GM12878 (cell line): Measurements from ENCODE around the gene BDH1. TPM values are rescaled to one million over a fixed set of nuclear protein-coding genes. Genes with fewer than 3 reads are reported as not detected.

ENCODE experiments used
- ATAC-seq: fragments of 200-7000 bp; cut with Tn5 transposase; 3 replicates; pipeline ENCODE4 v1.9.1; 2020; ENCODE audit warnings: mild to moderate bottlenecking, moderate library complexity
- BruUV-seq: library from RNA; stranded (reverse); fragments of 400-500 nt; replicated peaks from 2 replicates; lab custom pipeline; 2021; lab: Mats Ljungman, UMichigan
- CTCF ChIA-PET: fragments of 300-600 bp; sonication (Branson Sonifier 250); formaldehyde crosslinking; extraction: SDS; loops from one replicate; lab custom pipeline; 2021; ENCODE audit warnings: inconsistent platforms; lab: Yijun Ruan, JAX
- POLR2A ChIA-PET: fragments of 350-600 bp; formaldehyde crosslinking; extraction: SDS; loops from one replicate; lab custom pipeline; 2021; ENCODE audit warnings: inconsistent platforms; lab: Charles Lee
- RAD21 ChIA-PET: fragments of 300-600 bp; sonication (Branson Sonifier 250); formaldehyde crosslinking; loops from one replicate; lab custom pipeline; 2023; ENCODE audit warnings: antibody characterized with exemption; ENCODE audit not compliant: unreplicated experiment; lab: Charles Lee
- SMC1A ChIA-PET: fragments of 300-600 bp; sonication (Branson Sonifier 250); formaldehyde crosslinking; loops from one replicate; lab custom pipeline; 2023; ENCODE audit not compliant: unreplicated experiment, uncharacterized antibody; lab: Charles Lee
- DNase-seq: peaks from one replicate; pipeline ENCODE4 v3.0.0-alpha.2; 2011; ENCODE audit warnings: low read depth, low spot score
- FAIRE-seq: peaks from 3 replicates; lab custom pipeline; 2011; peaks lifted over from hg19 to GRCh38; lab: Jason Lieb, UNC
- H2AFZ ChIP-seq: 2 replicates; pipeline ENCODE4 v1.6.0; 2011; ENCODE audit warnings: low read depth, low read length, control low read depth; ENCODE audit not compliant: control insufficient read depth
- H3K27ac ChIP-seq: 2 replicates; pipeline ENCODE4 v1.5.1; 2011; ENCODE audit warnings: control low read depth; ENCODE audit not compliant: control insufficient read depth, insufficient read depth
- H3K27me3 ChIP-seq, 2 experiments: replicated peaks in 1 of 2; 2 replicates each; pipeline versions ENCODE4 v1.6.0 to v1.6.1; 2011; ENCODE audit warnings: low read length in 1 of 2; ENCODE audit not compliant: control insufficient read depth in 2 of 2, insufficient read depth in 2 of 2
- H3K36me3 ChIP-seq, 2 experiments: 2 replicates each; pipeline ENCODE4 v1.5.1; 2011; ENCODE audit warnings: low read length in 1 of 2; ENCODE audit not compliant: control insufficient read depth in 2 of 2, insufficient read depth in 2 of 2
- H3K4me1 ChIP-seq: 2 replicates; pipeline ENCODE4 v1.6.1; 2011; ENCODE audit warnings: mild to moderate bottlenecking, low read length, moderate library complexity, mixed read lengths; ENCODE audit not compliant: control insufficient read depth, insufficient read depth
- H3K4me2 ChIP-seq: 2 replicates; pipeline ENCODE4 v1.6.0; 2011; ENCODE audit warnings: control low read depth; ENCODE audit not compliant: control insufficient read depth, insufficient read depth
- H3K4me3 ChIP-seq: fragments of 200-600 bp; sonication (generic); 2 replicates; pipeline ENCODE4 v1.5.1; 2016
- H3K79me2 ChIP-seq: 2 replicates; pipeline ENCODE4 v1.6.0; 2011; ENCODE audit warnings: low read length; ENCODE audit not compliant: control insufficient read depth, insufficient read depth
- H3K9ac ChIP-seq: 2 replicates; pipeline ENCODE4 v1.8.0; 2011; ENCODE audit warnings: low read length, control low read depth, mixed read lengths; ENCODE audit not compliant: control insufficient read depth, insufficient read depth
- H3K9me3 ChIP-seq: replicated peaks from 3 replicates; pipeline ENCODE4 v1.5.1; 2011; ENCODE audit warnings: mild to moderate bottlenecking, low read length; ENCODE audit not compliant: control insufficient read depth, insufficient read depth
- H4K20me1 ChIP-seq: 2 replicates; pipeline ENCODE4 v1.6.0; 2011; ENCODE audit not compliant: control insufficient read depth, insufficient read depth
- CBFB ChIP-seq: IDR thresholded peaks from 2 replicates; pipeline ENCODE4 v1.6.1; 2016; ENCODE audit warnings: antibody characterized with exemption, low read depth
- HCFC1 ChIP-seq: fragments of 150-350 bp; IDR thresholded peaks from 2 replicates; pipeline ENCODE4 v1.6.1; 2014; ENCODE audit warnings: low read length
- JUND ChIP-seq: IDR thresholded peaks from 2 replicates; pipeline ENCODE4 v1.6.1; 2012; ENCODE audit warnings: low read depth, mild to moderate bottlenecking, low read length, improper control_type of control experiment, moderate library complexity
- MTA3 ChIP-seq: IDR thresholded peaks from 2 replicates; pipeline ENCODE4 v1.6.1; 2012; ENCODE audit warnings: low read length, inconsistent platforms, borderline replicate concordance
- MYC ChIP-seq: IDR thresholded peaks from 2 replicates; pipeline ENCODE4 v1.6.1; 2011; ENCODE audit warnings: mild to moderate bottlenecking, low read length, moderate library complexity, inconsistent platforms; ENCODE audit not compliant: insufficient read depth, insufficient replicate concordance, insufficient read length, severe bottlenecking
- RAD51 ChIP-seq: fragments of 450-650 bp; IDR thresholded peaks from 2 replicates; pipeline ENCODE4 v1.6.1; 2016; ENCODE audit warnings: moderate library complexity, mild to moderate bottlenecking, inconsistent platforms
- RUNX3 ChIP-seq: IDR thresholded peaks from 2 replicates; pipeline ENCODE4 v1.6.1; 2012; ENCODE audit warnings: low read length, inconsistent platforms
- WGBS: methylation state at CpG from one replicate; pipeline ENCODE4 v1.1.6; 2016; ENCODE audit warnings: low lambda C conversion rate; ENCODE audit not compliant: insufficient replicate concordance, insufficient coverage; ENCODE audit errors: missing lambda C conversion rate; 5-methylcytosine and 5-hydroxymethylcytosine counted together
- in situ Hi-C: fragments of 300-500 bp; cut with MboI; formaldehyde crosslinking; loops from 9 replicates; pipeline ENCODE4 v1.14.3; 2018; ENCODE audit warnings: mixed read lengths
- intact Hi-C: fragments of 100-400 bp; cut with micrococcal nuclease; formaldehyde crosslinking; loops from one replicate; pipeline ENCODE4 v1.14.2; 2022; ENCODE audit not compliant: unreplicated experiment
- polyA plus RNA-seq, 11 experiments: library from polyadenylated mRNA; depleted of rRNA in 4 of 11; unstranded in 6 of 11; stranded (reverse) in 5 of 11; fragments of >200 nt; fragmentation: Nextera tagmentation in 4 of 11; fragmentation: Illumina TruSeq in 1 of 11; extraction: Ambion mirVana in 4 of 11; extraction: Trizol in 1 of 11; gene quantifications; 1 replicate in 1 of 11; 2 replicates in 10 of 11; pipeline versions ENCODE4 v1.2.1 to v1.2.3, GENCODE V29; 2011 to 2016; ENCODE audit warnings: inconsistent platforms in 2 of 11, missing spikeins in 2 of 11, low read depth in 1 of 11
- total RNA-seq, 4 experiments: library from RNA; depleted of rRNA in 3 of 4; stranded (reverse); fragments of >200 nt in 3 of 4; fragmentation: Illumina TruSeq in 1 of 4; extraction: Trizol in 1 of 4; gene quantifications; 2 replicates each; pipeline versions ENCODE4 v1.2.1 to v1.2.3, GENCODE V29; 2013 to 2021
- TF ChIP-seq, protein P1 (sequence below): fragments of 450-650 bp; IDR thresholded peaks from 2 replicates; pipeline ENCODE4 v1.6.1; 2017; ENCODE audit warnings: low read depth, mild to moderate bottlenecking, moderate library complexity
- TF ChIP-seq, protein P2 (sequence below): IDR thresholded peaks from 2 replicates; pipeline ENCODE4 v1.6.1; 2011; ENCODE audit warnings: mild to moderate bottlenecking, low read depth, low read length, moderate library complexity; ENCODE audit not compliant: insufficient replicate concordance
- TF ChIP-seq, protein P3 (sequence below): IDR thresholded peaks from 2 replicates; pipeline ENCODE4 v1.6.1; 2012; ENCODE audit warnings: low read length, inconsistent platforms
- TF ChIP-seq, protein P4 (sequence below): IDR thresholded peaks from 2 replicates; pipeline ENCODE4 v1.6.1; 2011; ENCODE audit warnings: low read depth, mild to moderate bottlenecking, low read length, moderate library complexity, borderline replicate concordance; ENCODE audit errors: extremely low read depth

BDH1 gene
- total and polyA plus RNA-seq, 10 of the 15 experiments (the other 5 are each of a cell fraction or from before 2014, with no cell fraction given): 11.3 to 84.5 (median 60.3) TPM

DNA sequence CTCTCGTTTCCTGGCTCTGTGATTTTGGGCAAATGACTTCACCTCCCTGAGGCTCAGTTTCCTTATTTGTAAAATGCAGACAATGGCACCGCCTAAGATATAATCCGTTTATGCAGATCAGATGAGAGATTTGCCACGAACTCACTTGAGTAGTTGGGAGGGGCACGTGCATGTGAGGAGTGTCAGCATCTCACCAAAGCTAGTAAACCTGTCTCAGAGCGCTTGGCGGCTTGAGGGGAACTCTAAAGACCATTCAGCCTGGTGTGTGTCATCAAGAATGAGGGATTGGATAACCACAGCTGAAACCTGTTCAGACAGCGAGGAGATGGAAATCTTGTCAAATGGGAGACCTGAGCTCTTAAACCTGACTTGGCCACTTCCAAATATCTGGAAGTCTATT lies 48.7 kb downstream of the BDH1 start:
- in situ Hi-C loops: loop anchor here (25.0 kb wide), 1 partner anchor 520 kb away; no protein-coding TSS in a partner anchor
- BruUV-seq: no TSS peak
- CTCF ChIA-PET: interaction anchor here (4.0 kb wide), 1 partner anchor 250 kb away, joined by 30 read pairs; no protein-coding TSS in a partner anchor

More for the DNA sequence above, 48.7 kb downstream of the BDH1 start:
- Histone ChIP-seq H4K20me1 (no peaks in the 10 kb centered on the region; the same call in 1 of the 2 replicates), H3K9ac (no peak overlapping the region), H3K27ac (no peak overlapping the region), H3K4me2 (no peak overlapping the region), H3K4me3 (no peak overlapping the region), H2AFZ (no peak overlapping the region), H3K36me3 (peaks cover 0 to 3% of the 10 kb centered on the region in 2 experiments; a peak in 2 of 4 replicates), H3K79me2 (no peaks in the 10 kb centered on the region), H3K9me3 (no peaks in the 10 kb centered on the region), H3K27me3 (no peaks in the 10 kb centered on the region), H3K4me1 (peaks cover 6% of the 10 kb centered on the region)
- ATAC-seq (no peak), DNase-seq (no peak), FAIRE-seq (no peak)
- intact Hi-C loops: no loop called here
- WGBS: 81% methylated on average over 8 of the region's 8 CpGs
- SMC1A ChIA-PET: interaction anchor here (1.7 to 3.1 kb wide), 2 partner anchors 250 to 285 kb away, joined by 6 to 14 read pairs; no protein-coding TSS in a partner anchor
- POLR2A ChIA-PET: no interaction called here
- RAD21 ChIA-PET: interaction anchor here (1.5 kb wide), 1 partner anchor 9 kb away, joined by 3 read pairs; no protein-coding TSS in a partner anchor
- TF ChIP-seq RUNX3: no peak
- no peak for TF ChIP-seq CBFB
- TF ChIP-seq, protein P1, sequence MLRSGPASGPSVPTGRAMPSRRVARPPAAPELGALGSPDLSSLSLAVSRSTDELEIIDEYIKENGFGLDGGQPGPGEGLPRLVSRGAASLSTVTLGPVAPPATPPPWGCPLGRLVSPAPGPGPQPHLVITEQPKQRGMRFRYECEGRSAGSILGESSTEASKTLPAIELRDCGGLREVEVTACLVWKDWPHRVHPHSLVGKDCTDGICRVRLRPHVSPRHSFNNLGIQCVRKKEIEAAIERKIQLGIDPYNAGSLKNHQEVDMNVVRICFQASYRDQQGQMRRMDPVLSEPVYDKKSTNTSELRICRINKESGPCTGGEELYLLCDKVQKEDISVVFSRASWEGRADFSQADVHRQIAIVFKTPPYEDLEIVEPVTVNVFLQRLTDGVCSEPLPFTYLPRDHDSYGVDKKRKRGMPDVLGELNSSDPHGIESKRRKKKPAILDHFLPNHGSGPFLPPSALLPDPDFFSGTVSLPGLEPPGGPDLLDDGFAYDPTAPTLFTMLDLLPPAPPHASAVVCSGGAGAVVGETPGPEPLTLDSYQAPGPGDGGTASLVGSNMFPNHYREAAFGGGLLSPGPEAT: no peak
- no peak for TF ChIP-seq MYC
- TF ChIP-seq HCFC1: no peak
- TF ChIP-seq, protein P2, sequence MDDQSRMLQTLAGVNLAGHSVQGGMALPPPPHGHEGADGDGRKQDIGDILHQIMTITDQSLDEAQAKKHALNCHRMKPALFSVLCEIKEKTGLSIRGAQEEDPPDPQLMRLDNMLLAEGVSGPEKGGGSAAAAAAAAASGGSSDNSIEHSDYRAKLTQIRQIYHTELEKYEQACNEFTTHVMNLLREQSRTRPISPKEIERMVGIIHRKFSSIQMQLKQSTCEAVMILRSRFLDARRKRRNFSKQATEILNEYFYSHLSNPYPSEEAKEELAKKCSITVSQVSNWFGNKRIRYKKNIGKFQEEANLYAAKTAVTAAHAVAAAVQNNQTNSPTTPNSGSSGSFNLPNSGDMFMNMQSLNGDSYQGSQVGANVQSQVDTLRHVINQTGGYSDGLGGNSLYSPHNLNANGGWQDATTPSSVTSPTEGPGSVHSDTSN: no peak
- TF ChIP-seq, protein P3, sequence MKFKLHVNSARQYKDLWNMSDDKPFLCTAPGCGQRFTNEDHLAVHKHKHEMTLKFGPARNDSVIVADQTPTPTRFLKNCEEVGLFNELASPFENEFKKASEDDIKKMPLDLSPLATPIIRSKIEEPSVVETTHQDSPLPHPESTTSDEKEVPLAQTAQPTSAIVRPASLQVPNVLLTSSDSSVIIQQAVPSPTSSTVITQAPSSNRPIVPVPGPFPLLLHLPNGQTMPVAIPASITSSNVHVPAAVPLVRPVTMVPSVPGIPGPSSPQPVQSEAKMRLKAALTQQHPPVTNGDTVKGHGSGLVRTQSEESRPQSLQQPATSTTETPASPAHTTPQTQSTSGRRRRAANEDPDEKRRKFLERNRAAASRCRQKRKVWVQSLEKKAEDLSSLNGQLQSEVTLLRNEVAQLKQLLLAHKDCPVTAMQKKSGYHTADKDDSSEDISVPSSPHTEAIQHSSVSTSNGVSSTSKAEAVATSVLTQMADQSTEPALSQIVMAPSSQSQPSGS: no peak
- TF ChIP-seq JUND: no peak
- TF ChIP-seq, protein P4, sequence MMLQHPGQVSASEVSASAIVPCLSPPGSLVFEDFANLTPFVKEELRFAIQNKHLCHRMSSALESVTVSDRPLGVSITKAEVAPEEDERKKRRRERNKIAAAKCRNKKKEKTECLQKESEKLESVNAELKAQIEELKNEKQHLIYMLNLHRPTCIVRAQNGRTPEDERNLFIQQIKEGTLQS: no peak
- TF ChIP-seq MTA3: no peak
- TF ChIP-seq RAD51: no peak
